ENCODE data around the gene KCNH8. TPM values are rescaled to one million over a fixed set of nuclear protein-coding genes. Genes with fewer than 3 reads are reported as not detected.

KCNH8 gene
- total RNA-seq, 2 experiments from 2014 or later, result 0.44 to 0.59 TPM

GRCh38 chr3:19202303-19202702 lies 54.0 kb downstream of the KCNH8 start:
- no peak overlapping the region for H3K4me3 ChIP-seq (ENCODE audit: low read depth, low read length, poor library complexity, severe bottlenecking)
- ChIA-PET POLR2A (interaction anchor here (0.5 kb wide), 1 partner anchor 58 kb away, joined by 3 read pairs; no protein-coding TSS in a partner anchor), CTCF (ENCODE audit: unreplicated experiment) (no interaction called here)
- H4K20me1 ChIP-seq (ENCODE audit: insufficient read depth, low read length), result no peaks in the 10 kb centered on the region; the same call in 1 of the 2 replicates
- no peak overlapping the region for H3K4me2 ChIP-seq (ENCODE audit: low read length)
- TF ChIP-seq, protein P1, sequence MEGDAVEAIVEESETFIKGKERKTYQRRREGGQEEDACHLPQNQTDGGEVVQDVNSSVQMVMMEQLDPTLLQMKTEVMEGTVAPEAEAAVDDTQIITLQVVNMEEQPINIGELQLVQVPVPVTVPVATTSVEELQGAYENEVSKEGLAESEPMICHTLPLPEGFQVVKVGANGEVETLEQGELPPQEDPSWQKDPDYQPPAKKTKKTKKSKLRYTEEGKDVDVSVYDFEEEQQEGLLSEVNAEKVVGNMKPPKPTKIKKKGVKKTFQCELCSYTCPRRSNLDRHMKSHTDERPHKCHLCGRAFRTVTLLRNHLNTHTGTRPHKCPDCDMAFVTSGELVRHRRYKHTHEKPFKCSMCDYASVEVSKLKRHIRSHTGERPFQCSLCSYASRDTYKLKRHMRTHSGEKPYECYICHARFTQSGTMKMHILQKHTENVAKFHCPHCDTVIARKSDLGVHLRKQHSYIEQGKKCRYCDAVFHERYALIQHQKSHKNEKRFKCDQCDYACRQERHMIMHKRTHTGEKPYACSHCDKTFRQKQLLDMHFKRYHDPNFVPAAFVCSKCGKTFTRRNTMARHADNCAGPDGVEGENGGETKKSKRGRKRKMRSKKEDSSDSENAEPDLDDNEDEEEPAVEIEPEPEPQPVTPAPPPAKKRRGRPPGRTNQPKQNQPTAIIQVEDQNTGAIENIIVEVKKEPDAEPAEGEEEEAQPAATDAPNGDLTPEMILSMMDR (conservative IDR thresholded peaks at IDR 0.05; ENCODE audit: low read length), result no peak
- no peak for TF ChIP-seq EZH2phosphoT487 (IDR thresholded peaks at IDR 0.05; ENCODE audit: borderline replicate concordance, low read depth, low read length)
- BruUV-seq (replicated peaks), result no TSS peak
- H3K9me2 ChIP-seq (ENCODE audit: insufficient read depth, low read length), result no peaks in the 10 kb centered on the region
- no peaks in the 10 kb centered on the region for H3K36me3 ChIP-seq (ENCODE audit: insufficient read depth, low read length)
- DNase-seq (ENCODE audit: low spot score), result no peak
- H2AFZ ChIP-seq (ENCODE audit: low read length), result no peak overlapping the region
- no peaks in the 10 kb centered on the region for H3K9me3 ChIP-seq (ENCODE audit: low read length)
- H3K4me1 ChIP-seq (ENCODE audit: insufficient read depth, low read length, poor library complexity, severe bottlenecking), result no peaks in the 10 kb centered on the region
- intact Hi-C loops (cut with micrococcal nuclease; ENCODE audit: unreplicated experiment), result no loop called here
- H3K79me2 ChIP-seq (ENCODE audit: insufficient read depth, low read depth, low read length), result no peaks in the 10 kb centered on the region
- no peak overlapping the region for H3K27ac ChIP-seq (ENCODE audit: low read depth, low read length, poor library complexity, severe bottlenecking)

- no peaks in the 10 kb centered on the region for H3K9me3 ChIP-seq (ENCODE audit: low read length)
- H3K4me2 ChIP-seq (ENCODE audit: low read length), result no peak overlapping the region
- H3K27ac ChIP-seq (ENCODE audit: low read depth, low read length, poor library complexity, severe bottlenecking), result no peak overlapping the region
- intact Hi-C loops (cut with micrococcal nuclease; ENCODE audit: unreplicated experiment), result no loop called here
- no TSS peak for BruUV-seq (replicated peaks)
- no peak for TF ChIP-seq EZH2phosphoT487 (IDR thresholded peaks at IDR 0.05; ENCODE audit: borderline replicate concordance, low read depth, low read length)
- TF ChIP-seq, protein P1 (conservative IDR thresholded peaks at IDR 0.05; ENCODE audit: low read length), result no peak
- CTCF ChIA-PET (ENCODE audit: unreplicated experiment), result no interaction called here
- no peaks in the 10 kb centered on the region for H3K9me2 ChIP-seq (ENCODE audit: insufficient read depth, low read length)
- no peak overlapping the region for H2AFZ ChIP-seq (ENCODE audit: low read length)
- H4K20me1 ChIP-seq (ENCODE audit: insufficient read depth, low read length), result no peaks in the 10 kb centered on the region; the same call in 1 of the 2 replicates
- no peak overlapping the region for H3K4me3 ChIP-seq (ENCODE audit: low read depth, low read length, poor library complexity, severe bottlenecking)
- H3K4me1 ChIP-seq (ENCODE audit: insufficient read depth, low read length, poor library complexity, severe bottlenecking), result no peaks in the 10 kb centered on the region
- POLR2A ChIA-PET, result interaction anchor here (0.7 kb wide), 1 partner anchor 93 kb away, joined by 3 read pairs; no protein-coding TSS in a partner anchor
- DNase-seq (ENCODE audit: low spot score), result no peak
- H3K79me2 ChIP-seq (ENCODE audit: insufficient read depth, low read depth, low read length), result no peaks in the 10 kb centered on the region
- no peaks in the 10 kb centered on the region for H3K36me3 ChIP-seq (ENCODE audit: insufficient read depth, low read length)
Measured at GRCh38 chr3:19202754-19203153, 54.4 kb downstream of the KCNH8 start.

- BruUV-seq (replicated peaks), result no TSS peak
- Histone ChIP-seq H3K4me3 (ENCODE audit: low read depth, low read length, poor library complexity, severe bottlenecking) (no peak overlapping the region), H3K27ac (ENCODE audit: low read depth, low read length, poor library complexity, severe bottlenecking) (no peak overlapping the region), H3K79me2 (ENCODE audit: insufficient read depth, low read depth, low read length) (no peaks in the 10 kb centered on the region), H3K4me1 (ENCODE audit: insufficient read depth, low read length, poor library complexity, severe bottlenecking) (no peaks in the 10 kb centered on the region), H3K4me2 (ENCODE audit: low read length) (no peak overlapping the region), H4K20me1 (ENCODE audit: insufficient read depth, low read length) (no peaks in the 10 kb centered on the region; the same call in 1 of the 2 replicates), H2AFZ (ENCODE audit: low read length) (no peak overlapping the region), H3K9me3 (ENCODE audit: low read length) (no peaks in the 10 kb centered on the region), H3K36me3 (ENCODE audit: insufficient read depth, low read length) (no peaks in the 10 kb centered on the region), H3K9me2 (ENCODE audit: insufficient read depth, low read length) (no peaks in the 10 kb centered on the region)
- intact Hi-C loops (cut with micrococcal nuclease; ENCODE audit: unreplicated experiment), result no loop called here
- ChIA-PET POLR2A (no interaction called here), CTCF (ENCODE audit: unreplicated experiment) (no interaction called here)
- no peak for DNase-seq (ENCODE audit: low spot score)
- TF ChIP-seq, protein P1 (conservative IDR thresholded peaks at IDR 0.05; ENCODE audit: low read length), result no peak
- no peak for TF ChIP-seq EZH2phosphoT487 (IDR thresholded peaks at IDR 0.05; ENCODE audit: borderline replicate concordance, low read depth, low read length)
Measured at GRCh38 chr3:19206540-19206939, 58.2 kb downstream of the KCNH8 start.

All from OCI-LY7 (cell line).